Measurements from ENCODE around the gene TEX2.

DNA sequence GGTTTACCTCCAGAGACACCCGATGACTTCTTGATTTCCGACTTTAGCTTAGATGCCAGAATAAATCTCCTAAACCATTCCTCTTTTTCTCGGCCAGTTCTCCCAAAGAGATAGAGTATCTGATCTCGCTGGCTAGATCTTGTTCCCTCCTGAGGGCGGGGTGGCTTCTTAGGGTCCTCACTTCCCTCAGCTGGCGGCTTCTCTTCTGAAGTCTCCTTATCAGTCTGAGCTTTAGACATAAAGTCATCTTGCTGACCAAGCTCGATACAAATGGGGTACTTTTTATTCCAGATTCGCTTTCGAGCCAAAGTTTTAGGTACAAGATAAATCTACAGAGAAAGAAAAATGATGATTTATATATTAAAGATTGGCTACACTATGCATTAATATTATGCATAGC lies 69.5 kb downstream of the TEX2 start:
- TF ChIP-seq, protein P1, sequence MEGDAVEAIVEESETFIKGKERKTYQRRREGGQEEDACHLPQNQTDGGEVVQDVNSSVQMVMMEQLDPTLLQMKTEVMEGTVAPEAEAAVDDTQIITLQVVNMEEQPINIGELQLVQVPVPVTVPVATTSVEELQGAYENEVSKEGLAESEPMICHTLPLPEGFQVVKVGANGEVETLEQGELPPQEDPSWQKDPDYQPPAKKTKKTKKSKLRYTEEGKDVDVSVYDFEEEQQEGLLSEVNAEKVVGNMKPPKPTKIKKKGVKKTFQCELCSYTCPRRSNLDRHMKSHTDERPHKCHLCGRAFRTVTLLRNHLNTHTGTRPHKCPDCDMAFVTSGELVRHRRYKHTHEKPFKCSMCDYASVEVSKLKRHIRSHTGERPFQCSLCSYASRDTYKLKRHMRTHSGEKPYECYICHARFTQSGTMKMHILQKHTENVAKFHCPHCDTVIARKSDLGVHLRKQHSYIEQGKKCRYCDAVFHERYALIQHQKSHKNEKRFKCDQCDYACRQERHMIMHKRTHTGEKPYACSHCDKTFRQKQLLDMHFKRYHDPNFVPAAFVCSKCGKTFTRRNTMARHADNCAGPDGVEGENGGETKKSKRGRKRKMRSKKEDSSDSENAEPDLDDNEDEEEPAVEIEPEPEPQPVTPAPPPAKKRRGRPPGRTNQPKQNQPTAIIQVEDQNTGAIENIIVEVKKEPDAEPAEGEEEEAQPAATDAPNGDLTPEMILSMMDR (IDR thresholded peaks at IDR 0.05): no peak
- TF ChIP-seq POLR2A (IDR thresholded peaks at IDR 0.05): no peak
